Neutrophil (primary cell): Measurements from ENCODE around the gene GPRIN3.

Source experiments
- H3K27ac ChIP-seq: fragments of 200-600 bp; sonication (generic); 2 replicates; pipeline ENCODE4 v1.5.1; 2016; ENCODE audit warnings: mild to moderate bottlenecking, moderate library complexity
- H3K27me3 ChIP-seq: fragments of 200-600 bp; sonication (generic); 2 replicates; pipeline ENCODE4 v1.6.0; 2016; ENCODE audit warnings: mild to moderate bottlenecking
- H3K36me3 ChIP-seq: fragments of 200-600 bp; sonication (generic); 2 replicates; pipeline ENCODE4 v1.5.1; 2017
- H3K4me1 ChIP-seq, 2 experiments: fragments of 200-600 bp in 1 of 2; sonication (generic) in 1 of 2; 1 replicate in 1 of 2; 2 replicates in 1 of 2; pipeline versions ENCODE4 v1.5.1 to v1.6.1; 2013 to 2016; ENCODE audit warnings: low read depth in 1 of 2, low read length in 1 of 2, mild to moderate bottlenecking in 1 of 2, moderate library complexity in 1 of 2; ENCODE audit not compliant: control insufficient read depth in 1 of 2, insufficient read depth in 1 of 2
- H3K4me3 ChIP-seq, 2 experiments: fragments of 200-600 bp in 1 of 2; sonication (generic) in 1 of 2; 1 replicate in 1 of 2; 2 replicates in 1 of 2; pipeline ENCODE4 v1.5.1; 2013 to 2016; ENCODE audit warnings: low read depth in 1 of 2, low read length in 1 of 2, mild to moderate bottlenecking in 1 of 2, moderate library complexity in 1 of 2
- H3K9me3 ChIP-seq: fragments of 200-600 bp; sonication (generic); 2 replicates; pipeline ENCODE4 v1.5.1; 2016
- TF ChIP-seq, protein P1 (sequence below): fragments of 200-600 bp; sonication (generic); IDR thresholded peaks from 2 replicates; pipeline ENCODE4 v1.5.1; 2016; ENCODE audit warnings: antibody characterized with exemption

GPRIN3 gene

DNA sequence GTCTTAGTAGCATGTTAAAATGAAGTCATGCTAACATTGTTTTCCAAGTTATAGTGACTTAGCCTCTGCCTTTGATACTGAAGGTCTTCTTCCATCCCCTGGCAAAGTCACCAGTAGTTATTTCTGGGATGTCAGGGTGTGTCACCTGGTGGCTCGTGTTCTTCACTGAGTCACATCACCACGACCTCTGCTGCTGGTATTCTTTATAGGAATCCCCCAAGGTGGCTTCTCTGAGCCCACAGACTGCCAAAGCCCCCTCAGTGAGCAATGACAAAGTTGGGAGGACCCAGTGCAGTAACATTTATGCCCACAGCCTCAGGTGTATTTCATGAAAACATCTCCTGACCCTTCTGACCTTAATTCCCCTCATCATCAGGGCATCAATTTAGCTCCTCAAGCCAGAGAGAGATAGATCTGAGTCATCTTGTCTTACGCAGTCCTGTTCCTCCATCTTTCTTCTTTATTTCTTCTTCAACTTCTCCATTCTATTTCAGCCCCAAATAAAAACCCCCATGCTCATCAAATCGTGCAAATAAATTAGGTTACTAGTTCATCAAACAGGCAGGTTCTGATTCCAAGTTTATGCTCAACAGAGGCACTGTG, 29.3 kb upstream of the GPRIN3 start:
- Histone ChIP-seq H3K9me3 (no peaks in the 10 kb centered on the region), H3K27ac (no peak overlapping the region), H3K27me3 (no peaks in the 10 kb centered on the region), H3K4me3 (no peak overlapping the region), H3K4me1 (peaks cover 2 to 5% of the 10 kb centered on the region in 2 experiments), H3K36me3 (no peaks in the 10 kb centered on the region)
- TF ChIP-seq, protein P1, sequence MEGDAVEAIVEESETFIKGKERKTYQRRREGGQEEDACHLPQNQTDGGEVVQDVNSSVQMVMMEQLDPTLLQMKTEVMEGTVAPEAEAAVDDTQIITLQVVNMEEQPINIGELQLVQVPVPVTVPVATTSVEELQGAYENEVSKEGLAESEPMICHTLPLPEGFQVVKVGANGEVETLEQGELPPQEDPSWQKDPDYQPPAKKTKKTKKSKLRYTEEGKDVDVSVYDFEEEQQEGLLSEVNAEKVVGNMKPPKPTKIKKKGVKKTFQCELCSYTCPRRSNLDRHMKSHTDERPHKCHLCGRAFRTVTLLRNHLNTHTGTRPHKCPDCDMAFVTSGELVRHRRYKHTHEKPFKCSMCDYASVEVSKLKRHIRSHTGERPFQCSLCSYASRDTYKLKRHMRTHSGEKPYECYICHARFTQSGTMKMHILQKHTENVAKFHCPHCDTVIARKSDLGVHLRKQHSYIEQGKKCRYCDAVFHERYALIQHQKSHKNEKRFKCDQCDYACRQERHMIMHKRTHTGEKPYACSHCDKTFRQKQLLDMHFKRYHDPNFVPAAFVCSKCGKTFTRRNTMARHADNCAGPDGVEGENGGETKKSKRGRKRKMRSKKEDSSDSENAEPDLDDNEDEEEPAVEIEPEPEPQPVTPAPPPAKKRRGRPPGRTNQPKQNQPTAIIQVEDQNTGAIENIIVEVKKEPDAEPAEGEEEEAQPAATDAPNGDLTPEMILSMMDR = no peak

DNA sequence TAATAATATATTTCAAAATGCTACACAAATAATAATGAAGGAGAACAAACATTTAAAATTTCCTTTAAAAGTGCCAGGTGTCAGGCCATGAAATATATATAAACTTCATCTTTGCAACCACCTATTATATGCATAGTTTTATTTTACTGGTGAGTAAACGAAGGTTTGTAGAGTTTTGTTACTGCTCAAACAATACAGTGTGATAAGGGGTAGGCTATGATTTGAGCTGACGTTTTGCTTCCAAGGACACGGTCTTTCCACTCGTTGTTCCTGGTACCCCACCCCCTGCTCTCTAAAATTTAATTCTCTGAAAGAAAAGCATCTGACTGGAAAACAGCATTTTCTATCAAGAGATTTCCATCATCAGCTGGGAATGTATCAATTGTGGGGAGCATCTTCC, 27.2 kb upstream of the GPRIN3 start:
- Histone ChIP-seq H3K27ac (no peak overlapping the region), H3K4me1 (peaks cover 15 to 19% of the 10 kb centered on the region in 2 experiments), H3K36me3 (no peaks in the 10 kb centered on the region), H3K9me3 (no peaks in the 10 kb centered on the region), H3K27me3 (no peaks in the 10 kb centered on the region), H3K4me3 (no peak overlapping the region)
- TF ChIP-seq, protein P1 = no peak

DNA sequence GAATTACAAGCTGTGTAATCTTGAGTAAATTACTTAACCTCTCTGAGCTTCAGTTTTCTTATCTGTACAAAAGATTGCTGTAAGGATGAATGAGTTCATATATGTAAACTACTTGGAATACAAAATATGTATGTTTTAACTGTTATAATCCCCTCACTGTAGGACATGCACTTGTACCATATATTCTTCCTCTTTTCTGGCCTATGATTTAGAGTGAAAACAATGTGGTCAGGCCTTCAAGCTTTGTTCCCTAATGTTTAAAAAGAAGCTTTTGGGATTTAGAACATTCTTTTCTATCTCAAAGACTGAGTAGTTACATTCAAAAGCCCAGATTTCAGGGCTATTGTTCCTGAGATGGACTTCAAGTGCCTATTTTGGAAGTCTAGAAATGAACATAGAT, 26.7 kb upstream of the GPRIN3 start:
- H3K27ac ChIP-seq = no peak overlapping the region
- H3K27me3 ChIP-seq = no peaks in the 10 kb centered on the region
- peaks cover 15 to 19% of the 10 kb centered on the region in 2 experiments for H3K4me1 ChIP-seq
- H3K36me3 ChIP-seq = no peaks in the 10 kb centered on the region
- TF ChIP-seq, protein P1 = no peak
- H3K4me3 ChIP-seq = no peak overlapping the region
- H3K9me3 ChIP-seq = no peaks in the 10 kb centered on the region

GRCh38 chr4:89331686-89332544, 24.3 kb upstream of the GPRIN3 start:
- no peaks in the 10 kb centered on the region for H3K36me3 ChIP-seq
- H3K4me1 ChIP-seq = peaks cover 15 to 19% of the 10 kb centered on the region in 2 experiments
- TF ChIP-seq, protein P1 = no peak
- H3K4me3 ChIP-seq = peak overlapping the region; percentile 35 to 42
- peak overlapping the region; percentile 82 for H3K27ac ChIP-seq
- H3K9me3 ChIP-seq = no peaks in the 10 kb centered on the region
- H3K27me3 ChIP-seq = no peaks in the 10 kb centered on the region

- Histone ChIP-seq H3K36me3 (no peaks in the 10 kb centered on the region), H3K27ac (peak overlapping the region; percentile 82)
- TF ChIP-seq, protein P1 = no peak
Measured at GRCh38 chr4:89331197-89331596, 23.6 kb upstream of the GPRIN3 start.

More at GRCh38 chr4:89331197-89331596, 23.6 kb upstream of the GPRIN3 start:
- no peaks in the 10 kb centered on the region for H3K9me3 ChIP-seq
- H3K27me3 ChIP-seq = no peaks in the 10 kb centered on the region
- H3K4me1 ChIP-seq = peaks cover 15 to 19% of the 10 kb centered on the region in 2 experiments
- peak overlapping the region; percentile 35 to 42 for H3K4me3 ChIP-seq
